Mesenchymal stem cell (in vitro differentiated cells and primary cell): Measurements from ENCODE around the gene C6orf120.

Experiments used
- DNase-seq: peaks from one replicate; pipeline ENCODE4 v3.0.0-alpha.2; 2013
- H2AFZ ChIP-seq: one replicate; pipeline ENCODE4 v1.6.1; 2013; ENCODE audit warnings: low read depth, mild to moderate bottlenecking, control low read depth, inconsistent platforms, low read length, moderate library complexity
- H2AK5ac ChIP-seq: 2 replicates; pipeline ENCODE4 v1.6.1; 2013; ENCODE audit warnings: low read length, moderate library complexity, mild to moderate bottlenecking, inconsistent platforms; ENCODE audit not compliant: severe bottlenecking
- H2BK120ac ChIP-seq: one replicate; pipeline ENCODE4 v1.6.1; 2013; ENCODE audit warnings: low read depth, mild to moderate bottlenecking, inconsistent platforms, low read length, moderate library complexity
- H2BK12ac ChIP-seq, 2 experiments: one replicate each; pipeline ENCODE4 v1.6.1; 2013; ENCODE audit warnings: inconsistent platforms in 2 of 2, low read length in 2 of 2, mild to moderate bottlenecking in 2 of 2, moderate library complexity in 2 of 2, control low read depth in 1 of 2
- H2BK15ac ChIP-seq: one replicate; pipeline ENCODE4 v1.6.1; 2013; ENCODE audit warnings: mild to moderate bottlenecking, low read depth, inconsistent platforms; ENCODE audit not compliant: poor library complexity, severe bottlenecking
- H2BK5ac ChIP-seq: 2 replicates; pipeline ENCODE4 v1.6.1; 2013; ENCODE audit warnings: low read depth, mild to moderate bottlenecking, low read length, control low read depth, inconsistent platforms; ENCODE audit not compliant: poor library complexity, severe bottlenecking
- H3K14ac ChIP-seq, 2 experiments: one replicate each; pipeline ENCODE4 v1.6.1; 2013; ENCODE audit warnings: inconsistent platforms in 2 of 2, low read length in 2 of 2, control low read depth in 1 of 2, mild to moderate bottlenecking in 1 of 2, moderate library complexity in 1 of 2
- H3K18ac ChIP-seq, 2 experiments: one replicate each; pipeline ENCODE4 v1.6.1; 2013; ENCODE audit warnings: inconsistent platforms in 2 of 2, low read length in 2 of 2, control low read depth in 1 of 2, low read depth in 1 of 2, mild to moderate bottlenecking in 1 of 2
- H3K23ac ChIP-seq, 2 experiments: one replicate each; pipeline ENCODE4 v1.6.1; 2013; ENCODE audit warnings: inconsistent platforms in 2 of 2, low read length in 2 of 2, mild to moderate bottlenecking in 2 of 2, moderate library complexity in 2 of 2, control low read depth in 1 of 2
- H3K27ac ChIP-seq: 2 replicates; pipeline ENCODE4 v1.5.1; 2013; ENCODE audit warnings: mild to moderate bottlenecking, moderate library complexity, low read length, control low read depth, inconsistent platforms; ENCODE audit not compliant: poor library complexity, severe bottlenecking
- H3K27me3 ChIP-seq, 2 experiments: 2 replicates each; pipeline versions ENCODE4 v1.6.1 to v1.7.0; 2013; ENCODE audit warnings: low read length in 2 of 2, mild to moderate bottlenecking in 2 of 2, moderate library complexity in 2 of 2, control low read depth in 1 of 2, inconsistent platforms in 1 of 2; ENCODE audit not compliant: control insufficient read depth in 1 of 2, insufficient read depth in 1 of 2
- H3K36me3 ChIP-seq, 2 experiments: 2 replicates each; pipeline versions ENCODE4 v1.6.1 to v1.7.0; 2013; ENCODE audit warnings: low read length in 2 of 2, control low read depth in 1 of 2, inconsistent platforms in 1 of 2, low read depth in 1 of 2, mild to moderate bottlenecking in 1 of 2; ENCODE audit not compliant: insufficient read depth in 2 of 2, control insufficient read depth in 1 of 2
- H3K4ac ChIP-seq, 2 experiments: one replicate each; pipeline ENCODE4 v1.6.1; 2013; ENCODE audit warnings: inconsistent platforms in 2 of 2, low read length in 2 of 2, mild to moderate bottlenecking in 2 of 2, moderate library complexity in 2 of 2, control low read depth in 1 of 2, low read depth in 1 of 2
- H3K4me1 ChIP-seq: 2 replicates; pipeline ENCODE4 v1.6.1; 2013; ENCODE audit warnings: low read depth, low read length, control low read depth; ENCODE audit not compliant: control insufficient read depth, insufficient read depth
- H3K4me2 ChIP-seq: 2 replicates; pipeline ENCODE4 v1.6.1; 2013; ENCODE audit warnings: low read length, mild to moderate bottlenecking, inconsistent platforms; ENCODE audit not compliant: poor library complexity, severe bottlenecking
- H3K4me3 ChIP-seq, 2 experiments: 2 replicates each; pipeline versions ENCODE4 v1.5.1 to v1.7.0; 2013; ENCODE audit warnings: low read length in 2 of 2, mild to moderate bottlenecking in 2 of 2, control low read depth in 1 of 2, low read depth in 1 of 2; ENCODE audit not compliant: insufficient read depth in 1 of 2
- H3K79me1 ChIP-seq: replicated peaks from 2 replicates; pipeline ENCODE4 v1.6.1; 2013; ENCODE audit warnings: mild to moderate bottlenecking, control low read depth, low read length, inconsistent platforms; ENCODE audit not compliant: poor library complexity, severe bottlenecking
- H3K9ac ChIP-seq: 2 replicates; pipeline ENCODE4 v1.7.0; 2013; ENCODE audit warnings: mild to moderate bottlenecking, low read length, moderate library complexity
- H3K9me3 ChIP-seq: 2 replicates; pipeline ENCODE4 v1.7.0; 2013; ENCODE audit warnings: mild to moderate bottlenecking, low read length; ENCODE audit not compliant: control insufficient read depth
- H4K8ac ChIP-seq: one replicate; pipeline ENCODE4 v1.6.1; 2013; ENCODE audit warnings: inconsistent platforms, mild to moderate bottlenecking, low read length, moderate library complexity
- H4K91ac ChIP-seq: one replicate; pipeline ENCODE4 v1.6.1; 2013; ENCODE audit warnings: mild to moderate bottlenecking, low read length, inconsistent platforms
- WGBS: methylation state at CpG from one replicate; pipeline ENCODE4 v1.1.7; 2013; ENCODE audit warnings: mixed read lengths; 5-methylcytosine and 5-hydroxymethylcytosine counted together

The C6orf120 gene

GRCh38 chr6:169723200-169723909, 21.4 kb downstream of the C6orf120 start:
- peak overlapping the region; percentile 92 for H3K9ac ChIP-seq
- peak overlapping the region; percentile 19 for H4K8ac ChIP-seq
- peak overlapping the region; percentile 67 for H2AFZ ChIP-seq
- WGBS: 1% methylated on average over 28 of the region's 70 CpGs
- no peak overlapping the region for H2BK5ac ChIP-seq
- H3K14ac ChIP-seq: no peak overlapping the region
- H3K4me2 ChIP-seq: peak overlapping the region; percentile 96
- no peak overlapping the region for H2AK5ac ChIP-seq
- H2BK12ac ChIP-seq: no peak overlapping the region
- peak overlapping the region; percentile 69 for H2BK15ac ChIP-seq
- no peak overlapping the region for H4K91ac ChIP-seq
- no peaks in the 10 kb centered on the region for H3K27me3 ChIP-seq
- H3K4me1 ChIP-seq: peaks cover 10% of the 10 kb centered on the region
- no peaks in the 10 kb centered on the region for H3K36me3 ChIP-seq
- H3K79me1 ChIP-seq: peaks cover 4% of the 10 kb centered on the region
- no peaks in the 10 kb centered on the region for H3K9me3 ChIP-seq
- H3K27ac ChIP-seq: peak overlapping the region; percentile 52
- H3K4me3 ChIP-seq: peak overlapping the region; percentile 91 to 93
- H2BK120ac ChIP-seq: peak overlapping the region; percentile 94
- peak; percentile 76 for DNase-seq
- H3K4ac ChIP-seq: peak overlapping the region in 1 of 2 experiments; percentile 64
- H3K23ac ChIP-seq: no peak overlapping the region
- peak overlapping the region; percentile 53 to 72 for H3K18ac ChIP-seq

GRCh38 chr6:169723991-169724493, 22.1 kb downstream of the C6orf120 start:
- H2BK5ac ChIP-seq: no peak overlapping the region
- DNase-seq: peak; percentile 37

GRCh38 chr6:169724494-169725124, 22.7 kb downstream of the C6orf120 start, which contains the start of gene PHF10:
TSS of gene PHF10 (minus strand) at chr6:169724500. CDS start at chr6:169723931, 569 bp downstream.
- H2BK5ac ChIP-seq: no peak within 1 kb of the TSS
- no peaks in the 10 kb centered on the region for H3K36me3 ChIP-seq
- H2AK5ac ChIP-seq: no peak within 1 kb of the TSS
- peak within 1 kb of the TSS; percentile 97 for H2AFZ ChIP-seq
- DNase-seq: peak; percentile 32
- under 1% methylated on average over 48 of the region's 89 CpGs for WGBS
- H3K27me3 ChIP-seq: no peaks in the 10 kb centered on the region
- H3K14ac ChIP-seq: peak within 1 kb of the TSS in 1 of 2 experiments; percentile 95
- H2BK12ac ChIP-seq: peak within 1 kb of the TSS in 1 of 2 experiments; percentile 71
- peak within 1 kb of the TSS; percentile 94 to 99 for H3K18ac ChIP-seq
- H2BK15ac ChIP-seq: peak within 1 kb of the TSS; percentile 99
- peak within 1 kb of the TSS in 1 of 2 experiments; percentile 97 for H3K23ac ChIP-seq
- peak within 1 kb of the TSS; percentile 94 for H2BK120ac ChIP-seq
- H3K27ac ChIP-seq: peak within 1 kb of the TSS; percentile 64
- peaks cover 9% of the 10 kb centered on the region for H3K4me1 ChIP-seq
- H3K4ac ChIP-seq: peak within 1 kb of the TSS; percentile 88 to 94
- peak within 1 kb of the TSS; percentile 93 for H4K91ac ChIP-seq
- H3K4me2 ChIP-seq: peak within 1 kb of the TSS; percentile 96
- H3K4me3 ChIP-seq: peak within 1 kb of the TSS; percentile 91 to 93
- no peaks in the 10 kb centered on the region for H3K9me3 ChIP-seq
- H4K8ac ChIP-seq: peak within 1 kb of the TSS; percentile 84
- H3K9ac ChIP-seq: peak within 1 kb of the TSS; percentile 92
- peaks cover 3% of the 10 kb centered on the region for H3K79me1 ChIP-seq

More at GRCh38 chr6:169723991-169724493, 22.1 kb downstream of the C6orf120 start:
- H3K36me3 ChIP-seq: no peaks in the 10 kb centered on the region
- H2BK120ac ChIP-seq: peak overlapping the region; percentile 94
- peaks cover 9% of the 10 kb centered on the region for H3K4me1 ChIP-seq
- H4K91ac ChIP-seq: peak overlapping the region; percentile 93
- peak overlapping the region in 1 of 2 experiments; percentile 97 for H3K23ac ChIP-seq
- peak overlapping the region; percentile 94 to 99 for H3K18ac ChIP-seq
- peaks cover 3% of the 10 kb centered on the region for H3K79me1 ChIP-seq
- H3K9me3 ChIP-seq: no peaks in the 10 kb centered on the region
- peak overlapping the region; percentile 96 for H2AFZ ChIP-seq
- peak overlapping the region; percentile 56 for H3K4me2 ChIP-seq
- H3K27me3 ChIP-seq: no peaks in the 10 kb centered on the region
- H2BK15ac ChIP-seq: peak overlapping the region; percentile 99
- H4K8ac ChIP-seq: peak overlapping the region; percentile 60
- H3K14ac ChIP-seq: peak overlapping the region in 1 of 2 experiments; percentile 95
- WGBS: 0% methylated on average over 9 of the region's 89 CpGs
- H3K4ac ChIP-seq: peak overlapping the region; percentile 88 to 94
- no peak overlapping the region for H3K27ac ChIP-seq
- no peak overlapping the region for H2AK5ac ChIP-seq
- peak overlapping the region; percentile 52 for H3K9ac ChIP-seq
- peak overlapping the region in 1 of 2 experiments; percentile 93 for H3K4me3 ChIP-seq
- peak overlapping the region in 1 of 2 experiments; percentile 71 for H2BK12ac ChIP-seq
